Subcutaneous abdominal adipose tissue (tissue), 5 donors: Measurements from ENCODE around the gene WDR3.

Experiments
- H3K27ac ChIP-seq: one replicate; pipeline ENCODE4 v1.7.0; 2013; ENCODE audit warnings: low read depth, mild to moderate bottlenecking, inconsistent platforms, low read length, moderate library complexity
- H3K27me3 ChIP-seq, 5 donors: one replicate each; pipeline ENCODE4 v1.7.0; 2013; ENCODE audit warnings: low read length in 5 of 5, inconsistent platforms in 1 of 5; ENCODE audit not compliant: control insufficient read depth in 5 of 5, insufficient read depth in 4 of 5
- H3K36me3 ChIP-seq, 5 donors: one replicate each; pipeline ENCODE4 v1.7.0; 2013; ENCODE audit warnings: low read length in 5 of 5; ENCODE audit not compliant: control insufficient read depth in 5 of 5, insufficient read depth in 5 of 5
- H3K4me1 ChIP-seq, 5 donors: one replicate each; pipeline ENCODE4 v1.7.0; 2013; ENCODE audit warnings: low read length in 5 of 5, mild to moderate bottlenecking in 3 of 5, moderate library complexity in 1 of 5; ENCODE audit not compliant: control insufficient read depth in 5 of 5, insufficient read depth in 5 of 5
- H3K4me3 ChIP-seq, 5 donors: one replicate each; pipeline ENCODE4 v1.7.0; 2013; ENCODE audit warnings: low read length in 5 of 5, low read depth in 1 of 5
- H3K9ac ChIP-seq, 5 donors: one replicate each; pipeline ENCODE4 v1.7.0; 2013; ENCODE audit warnings: low read length in 5 of 5, mild to moderate bottlenecking in 4 of 5, moderate library complexity in 3 of 5
- H3K9me3 ChIP-seq, 5 donors: one replicate each; pipeline ENCODE4 v1.7.0; 2013; ENCODE audit warnings: low read length in 5 of 5; ENCODE audit not compliant: control insufficient read depth in 5 of 5
- donor health status: healthy.
- donor health status: healthy.
- donor health status: healthy.
- donor health status: healthy.
- donor health status: healthy.

WDR3 gene

DNA sequence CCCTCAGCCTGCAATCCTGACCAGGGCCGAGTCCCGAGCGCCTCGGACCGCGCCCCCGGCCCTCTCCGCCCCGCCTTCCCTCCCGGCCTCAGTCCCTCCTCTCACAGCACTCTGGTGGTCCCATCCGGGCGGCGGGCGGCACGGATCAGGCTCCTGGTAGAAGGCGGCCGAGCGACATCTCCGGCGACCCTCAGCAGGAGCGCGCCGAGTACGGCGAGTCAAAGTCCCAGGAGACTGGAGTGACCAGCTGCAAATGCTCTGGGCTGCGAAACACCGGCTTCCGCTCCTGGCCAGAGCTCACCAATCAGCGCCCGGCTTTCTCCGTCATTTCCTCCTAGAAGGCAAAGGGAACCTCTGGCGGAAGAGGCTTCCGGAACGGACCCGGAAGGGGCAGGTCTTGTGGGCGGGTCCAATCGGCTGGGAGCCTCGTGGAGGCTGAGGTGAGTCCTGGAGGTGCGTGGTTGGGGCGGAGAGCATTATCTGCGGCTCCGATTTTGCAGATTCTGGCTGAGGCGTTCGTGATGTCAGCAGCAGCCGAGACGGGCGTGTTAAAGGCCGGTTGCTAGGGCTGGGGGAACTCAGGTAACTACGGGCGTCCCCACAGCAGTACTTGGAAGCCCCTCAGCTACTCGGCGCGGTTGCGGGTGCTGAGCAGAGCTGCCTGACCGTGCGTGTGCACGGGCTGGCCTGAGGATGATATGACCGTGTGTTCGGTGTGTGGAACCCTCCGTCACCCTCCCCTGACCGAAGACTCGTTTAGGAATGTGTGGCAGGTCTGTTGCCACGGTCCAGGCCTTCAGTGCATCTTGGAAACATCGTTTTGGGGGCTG, at the start of gene WDR3, which contains the start of gene GDAP2:
TSS of gene WDR3 (plus strand) at position 397 of the 830 bp plus-strand sequence. CDS start 3,581 bp downstream, outside the sequence.
TSS of gene GDAP2 (minus strand) at position 279 of the 830 bp plus-strand sequence. CDS start 9,264 bp downstream, outside the sequence.
- H3K4me1 ChIP-seq, result peaks cover 9 to 53% (median 39%) of the 10 kb centered on the region in 5 donors
- no peaks in the 10 kb centered on the region for H3K27me3 ChIP-seq
- H3K4me3 ChIP-seq, result peak within 1 kb of the TSS; percentile 93 to 100 (median 99)
- peaks cover 0 to 7% (median 3%) of the 10 kb centered on the region in 5 donors for H3K36me3 ChIP-seq
- peak within 1 kb of the TSS; percentile 94 for H3K27ac ChIP-seq
- H3K9me3 ChIP-seq, result no peaks in the 10 kb centered on the region
- H3K9ac ChIP-seq, result peak within 1 kb of the TSS; percentile 85 to 96 (median 88)

GRCh38 chr1:117883616-117884015, 45.9 kb upstream of the WDR3 start:
- Histone ChIP-seq H3K27ac (no peak overlapping the region), H3K9me3 (no peaks in the 10 kb centered on the region), H3K9ac (no peak overlapping the region), H3K4me3 (no peak overlapping the region), H3K27me3 (no peaks in the 10 kb centered on the region), H3K4me1 (no peaks in the 10 kb centered on the region), H3K36me3 (peaks cover 29 to 61% (median 43%) of the 10 kb centered on the region in 5 donors)

DNA sequence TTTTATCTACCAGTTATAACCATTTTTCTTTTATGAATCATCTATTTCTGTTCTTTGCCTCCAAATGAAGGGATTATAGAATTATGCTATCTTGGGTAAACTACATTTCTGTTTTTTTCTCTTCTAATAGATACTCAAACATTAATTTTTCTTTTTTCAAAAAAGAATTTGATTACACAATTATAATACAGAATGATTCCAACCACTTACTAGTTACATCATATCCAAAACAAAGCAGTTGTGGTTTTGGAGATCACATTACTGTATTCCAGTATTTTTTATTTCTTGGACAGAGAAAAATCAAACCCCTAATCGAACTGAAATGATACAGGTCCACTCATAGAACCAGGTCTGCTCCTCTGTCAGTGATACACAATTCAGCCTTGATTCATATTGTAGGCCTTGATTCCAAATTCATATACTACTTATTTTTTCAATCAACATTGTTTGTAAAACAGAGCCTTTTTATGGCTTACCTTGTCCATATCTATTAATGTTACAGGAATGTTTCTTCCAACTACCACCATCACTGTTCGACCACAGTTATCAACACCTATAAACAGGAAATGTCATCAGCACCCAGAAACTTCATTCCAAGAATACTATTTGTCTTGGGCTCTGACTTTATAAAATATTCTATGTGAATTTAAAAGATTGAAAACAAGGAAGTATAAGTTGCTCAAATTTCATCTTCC, 43.3 kb upstream of the WDR3 start:
- Histone ChIP-seq H3K4me1 (no peaks in the 10 kb centered on the region), H3K36me3 (peaks cover 3 to 47% (median 21%) of the 10 kb centered on the region in 5 donors), H3K9ac (no peak overlapping the region), H3K27ac (no peak overlapping the region), H3K9me3 (no peaks in the 10 kb centered on the region), H3K4me3 (no peak overlapping the region), H3K27me3 (no peaks in the 10 kb centered on the region)

- H3K9ac ChIP-seq, result no peak overlapping the region
- no peaks in the 10 kb centered on the region for H3K4me1 ChIP-seq
- no peak overlapping the region for H3K27ac ChIP-seq
- no peaks in the 10 kb centered on the region for H3K9me3 ChIP-seq
- H3K27me3 ChIP-seq, result no peaks in the 10 kb centered on the region
- peaks cover 0 to 34% (median 6%) of the 10 kb centered on the region in 5 donors for H3K36me3 ChIP-seq
- no peak overlapping the region for H3K4me3 ChIP-seq
Observed at GRCh38 chr1:117890452-117890851, 39.1 kb upstream of the WDR3 start.

DNA sequence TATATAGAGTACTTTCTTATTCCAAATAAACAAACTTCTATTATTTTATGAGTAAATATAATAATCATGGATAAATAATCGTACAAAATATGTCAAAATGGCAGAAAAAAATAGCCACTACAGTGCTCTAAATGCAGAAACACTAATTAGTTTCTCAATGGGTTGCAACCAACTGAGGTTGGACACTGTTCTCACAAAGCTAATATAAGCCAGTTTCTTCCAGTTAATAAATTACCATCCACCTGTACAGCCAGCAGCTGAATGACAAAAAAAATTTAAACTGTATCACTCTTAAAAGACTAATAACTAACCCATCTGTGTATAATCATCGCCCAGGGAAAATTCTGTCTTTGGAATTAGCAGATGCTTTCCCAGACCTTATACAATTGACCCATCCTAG, 37.0 kb upstream of the WDR3 start:
- no peak overlapping the region for H3K4me3 ChIP-seq
- peaks cover 16 to 50% (median 23%) of the 10 kb centered on the region in 5 donors for H3K36me3 ChIP-seq
- no peak overlapping the region for H3K27ac ChIP-seq
- H3K9ac ChIP-seq, result no peak overlapping the region
- no peaks in the 10 kb centered on the region for H3K4me1 ChIP-seq
- H3K27me3 ChIP-seq, result no peaks in the 10 kb centered on the region
- no peaks in the 10 kb centered on the region for H3K9me3 ChIP-seq

- Histone ChIP-seq H3K27me3 (no peaks in the 10 kb centered on the region), H3K27ac (no peak overlapping the region), H3K9me3 (no peaks in the 10 kb centered on the region), H3K4me1 (no peaks in the 10 kb centered on the region), H3K36me3 (peaks cover 31 to 49% (median 36%) of the 10 kb centered on the region in 5 donors), H3K4me3 (no peak overlapping the region), H3K9ac (no peak overlapping the region)
Observed at GRCh38 chr1:117894078-117894477, 35.5 kb upstream of the WDR3 start.

DNA sequence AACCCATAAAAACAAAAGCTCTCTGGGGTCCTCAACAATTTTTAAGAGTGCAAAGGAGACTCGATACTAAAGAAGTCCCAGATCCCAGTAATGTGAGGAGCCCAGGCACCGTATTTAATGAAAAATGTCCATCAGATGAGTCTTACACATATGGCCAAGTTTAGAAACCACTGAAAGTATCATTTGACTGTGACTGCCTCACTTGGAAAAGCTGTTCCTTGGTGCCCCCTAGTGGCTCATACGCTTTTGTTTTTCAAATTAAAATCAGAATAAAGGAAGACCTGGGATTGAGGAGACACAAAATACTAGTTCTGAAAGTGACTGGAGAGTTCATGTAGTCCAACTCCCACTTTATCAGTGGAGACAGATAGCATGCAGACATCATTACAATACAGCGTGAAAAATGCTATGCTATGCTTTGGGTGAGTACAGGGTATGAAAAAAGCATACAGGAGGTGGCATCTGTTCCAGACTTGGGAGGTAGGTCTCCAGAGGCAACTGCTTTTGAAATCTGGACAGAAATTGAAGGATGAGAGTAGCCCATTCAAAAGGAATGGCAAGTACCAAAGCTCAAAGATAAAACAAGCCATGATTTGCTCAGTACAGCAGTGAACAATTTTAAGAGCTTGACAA, 33.9 kb upstream of the WDR3 start:
- Histone ChIP-seq H3K4me3 (no peak overlapping the region), H3K27me3 (no peaks in the 10 kb centered on the region), H3K36me3 (peaks cover 34 to 49% (median 40%) of the 10 kb centered on the region in 5 donors)

DNA sequence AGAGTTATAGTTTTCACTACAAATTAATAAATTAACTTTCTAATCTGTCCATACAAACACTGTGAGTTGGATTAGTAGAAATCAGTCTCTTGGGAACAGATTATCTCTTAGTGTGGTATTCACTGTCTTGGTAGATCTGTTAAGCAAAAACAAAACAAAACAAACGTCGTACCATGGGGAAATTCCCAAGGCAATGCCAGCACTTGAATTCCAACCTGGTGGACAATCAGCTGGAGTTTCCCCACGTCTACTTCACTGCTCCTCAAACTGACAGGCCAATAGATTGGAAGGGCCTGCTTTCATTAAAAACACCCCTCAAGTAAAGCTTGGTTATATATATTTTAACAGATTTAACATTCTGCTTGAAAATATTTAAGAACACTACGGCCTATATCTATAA, 32.0 kb upstream of the WDR3 start:
- peaks cover 37 to 57% (median 47%) of the 10 kb centered on the region in 5 donors for H3K36me3 ChIP-seq
- H3K9me3 ChIP-seq, result no peaks in the 10 kb centered on the region
- H3K9ac ChIP-seq, result peak overlapping the region in 1 of 5 donors; percentile 17
- H3K4me1 ChIP-seq, result no peaks in the 10 kb centered on the region
- no peaks in the 10 kb centered on the region for H3K27me3 ChIP-seq
- H3K4me3 ChIP-seq, result no peak overlapping the region
- no peak overlapping the region for H3K27ac ChIP-seq

More for the DNA sequence above, 33.9 kb upstream of the WDR3 start:
- no peak overlapping the region for H3K27ac ChIP-seq
- no peaks in the 10 kb centered on the region for H3K4me1 ChIP-seq
- H3K9ac ChIP-seq, result no peak overlapping the region
- H3K9me3 ChIP-seq, result no peaks in the 10 kb centered on the region

- H3K27me3 ChIP-seq, result no peaks in the 10 kb centered on the region
- no peak overlapping the region for H3K9ac ChIP-seq
- no peaks in the 10 kb centered on the region for H3K4me1 ChIP-seq
- no peak overlapping the region for H3K4me3 ChIP-seq
- H3K9me3 ChIP-seq, result no peaks in the 10 kb centered on the region
- peaks cover 49 to 76% (median 59%) of the 10 kb centered on the region in 5 donors for H3K36me3 ChIP-seq
- no peak overlapping the region for H3K27ac ChIP-seq
Observed at GRCh38 chr1:117899801-117900200, 29.7 kb upstream of the WDR3 start.
